Femur (tissue), 1 donor: Measurements from ENCODE around the gene CSDE1.

ENCODE experiments used
- DNase-seq: peaks from one replicate; pipeline ENCODE4 v3.0.0-alpha.2; 2017

CSDE1 gene

GRCh38 chr1:114700036-114700600, 57.7 kb downstream of the CSDE1 start:
- no peak for DNase-seq

- DNase-seq = no peak
These were observed 61.0 kb downstream of the CSDE1 start for GRCh38 chr1:114696810-114697209.

- no peak for DNase-seq
These were observed 62.2 kb downstream of the CSDE1 start, which contains the start of gene AMPD1 for GRCh38 chr1:114695430-114696058. TSS of gene AMPD1 (minus strand) at chr1:114695546. CDS start at chr1:114695471, 75 bp downstream.

- DNase-seq = no peak
These were observed 63.1 kb downstream of the CSDE1 start for GRCh38 chr1:114694540-114695310.

- DNase-seq = no peak
These were observed 64.8 kb downstream of the CSDE1 start for GRCh38 chr1:114692947-114693346.

- no peak for DNase-seq
These were observed 66.7 kb downstream of the CSDE1 start for GRCh38 chr1:114691061-114691460.

- DNase-seq = no peak
These were observed 67.6 kb downstream of the CSDE1 start for GRCh38 chr1:114690148-114690547.

GRCh38 chr1:114688526-114688925, 69.3 kb downstream of the CSDE1 start:
- DNase-seq = no peak

- no peak for DNase-seq
These were observed 71.9 kb downstream of the CSDE1 start for GRCh38 chr1:114685851-114686250.

GRCh38 chr1:114677691-114678090, 80.1 kb downstream of the CSDE1 start:
- DNase-seq = no peak

GRCh38 chr1:114676115-114676514, 81.7 kb downstream of the CSDE1 start:
- no peak for DNase-seq

GRCh38 chr1:114671939-114672275, 85.9 kb downstream of the CSDE1 start:
- DNase-seq = no peak

GRCh38 chr1:114671011-114671938, 86.5 kb downstream of the CSDE1 start:
- DNase-seq = no peak

- DNase-seq = peak; percentile 96
These were observed 87.4 kb downstream of the CSDE1 start for GRCh38 chr1:114670083-114671010.

- DNase-seq = no peak
These were observed 88.2 kb downstream of the CSDE1 start, which contains the start of gene DENND2C for GRCh38 chr1:114669562-114670082. TSS of gene DENND2C (minus strand) at chr1:114670049. CDS start at chr1:114625984, 44,065 bp downstream.

- no peak for DNase-seq
These were observed 88.8 kb downstream of the CSDE1 start for GRCh38 chr1:114668784-114669561.

GRCh38 chr1:114668373-114668772, 89.4 kb downstream of the CSDE1 start:
- DNase-seq = no peak

GRCh38 chr1:114666954-114667353, 90.8 kb downstream of the CSDE1 start:
- no peak for DNase-seq
